ENCODE data around the gene RHOU.

The RHOU gene

GRCh38 chr1:228747301-228747935 is 12.1 kb downstream of the RHOU start:
- TF ChIP-seq POLR2AphosphoS5 (IDR thresholded peaks at IDR 0.05; ENCODE audit: low read depth, low read length) = no peak
- no peak for TF ChIP-seq TAF1 (IDR thresholded peaks at IDR 0.05; ENCODE audit: borderline replicate concordance, insufficient read depth, low read length)
- no peak for TF ChIP-seq REST (IDR thresholded peaks at IDR 0.05; ENCODE audit: insufficient read depth in 1 of 2, low read depth in 2 of 2, low read length in 2 of 2)

GRCh38 chr1:228748029-228748428 is 12.8 kb downstream of the RHOU start:
- TF ChIP-seq REST (IDR thresholded peaks at IDR 0.05; ENCODE audit: insufficient read depth in 1 of 2, low read depth in 2 of 2, low read length in 2 of 2) = no peak
- no peak for TF ChIP-seq FOXP2 (optimal IDR thresholded peaks at IDR 0.05; ENCODE audit: borderline replicate concordance, extremely low read depth, extremely low read length, insufficient read depth)
- no peak for TF ChIP-seq SIN3A (IDR thresholded peaks at IDR 0.05; ENCODE audit: borderline replicate concordance, insufficient read depth, low read length)
- no peak for TF ChIP-seq TAF1 (IDR thresholded peaks at IDR 0.05; ENCODE audit: borderline replicate concordance, insufficient read depth, low read length)
- TF ChIP-seq POLR2AphosphoS5 (IDR thresholded peaks at IDR 0.05; ENCODE audit: low read depth, low read length) = no peak

- TF ChIP-seq TAF1 (IDR thresholded peaks at IDR 0.05; ENCODE audit: borderline replicate concordance, insufficient read depth, low read length) = no peak
- no peak for TF ChIP-seq REST (IDR thresholded peaks at IDR 0.05; ENCODE audit: insufficient read depth in 1 of 2, low read depth in 2 of 2, low read length in 2 of 2)
- no peak for TF ChIP-seq POLR2AphosphoS5 (IDR thresholded peaks at IDR 0.05; ENCODE audit: low read depth, low read length)
Observed at GRCh38 chr1:228748431-228748830, 13.2 kb downstream of the RHOU start.

GRCh38 chr1:228749765-228750164 is 14.5 kb downstream of the RHOU start:
- TF ChIP-seq FOXP2 (optimal IDR thresholded peaks at IDR 0.05; ENCODE audit: borderline replicate concordance, extremely low read depth, extremely low read length, insufficient read depth) (no peak), SIN3A (IDR thresholded peaks at IDR 0.05; ENCODE audit: borderline replicate concordance, insufficient read depth, low read length) (no peak), TAF1 (IDR thresholded peaks at IDR 0.05; ENCODE audit: borderline replicate concordance, insufficient read depth, low read length) (no peak), REST (IDR thresholded peaks at IDR 0.05; ENCODE audit: insufficient read depth in 1 of 2, low read depth in 2 of 2, low read length in 2 of 2) (no peak), POLR2AphosphoS5 (IDR thresholded peaks at IDR 0.05; ENCODE audit: low read depth, low read length) (no peak)

GRCh38 chr1:228750915-228751314 is 15.6 kb downstream of the RHOU start:
- TF ChIP-seq REST (IDR thresholded peaks at IDR 0.05; ENCODE audit: insufficient read depth in 1 of 2, low read depth in 2 of 2, low read length in 2 of 2) = no peak
- no peak for TF ChIP-seq FOXP2 (optimal IDR thresholded peaks at IDR 0.05; ENCODE audit: borderline replicate concordance, extremely low read depth, extremely low read length, insufficient read depth)
- no peak for TF ChIP-seq POLR2AphosphoS5 (IDR thresholded peaks at IDR 0.05; ENCODE audit: low read depth, low read length)
- no peak for TF ChIP-seq SIN3A (IDR thresholded peaks at IDR 0.05; ENCODE audit: borderline replicate concordance, insufficient read depth, low read length)
- TF ChIP-seq TAF1 (IDR thresholded peaks at IDR 0.05; ENCODE audit: borderline replicate concordance, insufficient read depth, low read length) = no peak

Measured in PFSK-1 (cell line).